Measurements from ENCODE around the gene HSD17B12.

HSD17B12 gene

GRCh38 chr11:43818220-43818619 is 137.7 kb downstream of the HSD17B12 start:
- DNase-seq (ENCODE audit: low spot score), result no peak
- no peak overlapping the region for H3K9ac ChIP-seq (ENCODE audit: low read depth, low read length, poor library complexity)
- H4K8ac ChIP-seq (ENCODE audit: low read depth, low read length), result no peak overlapping the region
- peaks cover 9 to 49% of the 10 kb centered on the region in 2 donors for H3K36me3 ChIP-seq (replicated peaks in 1 of 2; ENCODE audit: control insufficient read depth in 2 of 2, insufficient read depth in 2 of 2, low read length in 2 of 2)
- no peak overlapping the region for H2BK15ac ChIP-seq (ENCODE audit: low read length)
- H3K4ac ChIP-seq (ENCODE audit: low read length), result no peak overlapping the region
- no peak overlapping the region for H2BK5ac ChIP-seq (ENCODE audit: low read length)
- H3K79me1 ChIP-seq (ENCODE audit: low read depth, low read length), result peaks cover 2% of the 10 kb centered on the region
- no peak overlapping the region for H3K23ac ChIP-seq (ENCODE audit: low read depth, low read length, poor library complexity)
- no peak overlapping the region for H3K18ac ChIP-seq (ENCODE audit: low read length)
- H3K14ac ChIP-seq (ENCODE audit: low read length), result no peak overlapping the region
- no peak overlapping the region for H2AFZ ChIP-seq (ENCODE audit: low read length)
- no peak overlapping the region for H2BK120ac ChIP-seq (ENCODE audit: low read depth, low read length)
- no peak overlapping the region for H3K4me3 ChIP-seq (ENCODE audit: low read length in 2 of 2)
- H3K4me2 ChIP-seq (ENCODE audit: insufficient read depth, low read length, poor library complexity, severe bottlenecking), result no peak overlapping the region
- peaks cover 0 to 2% of the 10 kb centered on the region in 2 donors for H3K9me3 ChIP-seq (replicated peaks in 1 of 2; ENCODE audit: control insufficient read depth in 2 of 2, insufficient read depth in 1 of 2, low read depth in 1 of 2, low read length in 2 of 2)
- H2AK5ac ChIP-seq (ENCODE audit: low read depth, low read length), result no peak overlapping the region
- H3K4me1 ChIP-seq (ENCODE audit: control insufficient read depth in 2 of 2, insufficient read depth in 1 of 2, low read depth in 1 of 2, low read length in 2 of 2), result no peaks in the 10 kb centered on the region
- no peaks in the 10 kb centered on the region for H3K27me3 ChIP-seq (ENCODE audit: control insufficient read depth in 3 of 3, insufficient read depth in 3 of 3, low read depth in 1 of 3, low read length in 3 of 3)
- H2BK12ac ChIP-seq (ENCODE audit: low read length), result no peak overlapping the region
- no peak overlapping the region for H3K27ac ChIP-seq (replicated peaks; ENCODE audit: low read length)
- WGBS, 2 donors (ENCODE audit: extremely low coverage in 2 of 2, insufficient read length in 2 of 2, insufficient replicate concordance in 1 of 2), result no CpG with 5 or more reads among the region's 1 CpG
- H4K91ac ChIP-seq (ENCODE audit: low read depth, low read length, poor library complexity), result no peak overlapping the region

GRCh38 chr11:43819926-43820325 is 139.4 kb downstream of the HSD17B12 start:
- Histone ChIP-seq H3K18ac (ENCODE audit: low read length) (no peak overlapping the region), H2AFZ (ENCODE audit: low read length) (no peak overlapping the region), H2BK120ac (ENCODE audit: low read depth, low read length) (no peak overlapping the region), H3K4me1 (ENCODE audit: control insufficient read depth in 2 of 2, insufficient read depth in 1 of 2, low read depth in 1 of 2, low read length in 2 of 2) (no peaks in the 10 kb centered on the region), H3K4me2 (ENCODE audit: insufficient read depth, low read length, poor library complexity, severe bottlenecking) (no peak overlapping the region), H3K4ac (ENCODE audit: low read length) (no peak overlapping the region), H3K36me3 (replicated peaks in 1 of 2; ENCODE audit: control insufficient read depth in 2 of 2, insufficient read depth in 2 of 2, low read length in 2 of 2) (peaks cover 10 to 50% of the 10 kb centered on the region in 2 donors), H3K14ac (ENCODE audit: low read length) (no peak overlapping the region), H4K8ac (ENCODE audit: low read depth, low read length) (no peak overlapping the region), H3K79me1 (ENCODE audit: low read depth, low read length) (peaks cover 2% of the 10 kb centered on the region), H4K91ac (ENCODE audit: low read depth, low read length, poor library complexity) (no peak overlapping the region), H3K27me3 (ENCODE audit: control insufficient read depth in 3 of 3, insufficient read depth in 3 of 3, low read depth in 1 of 3, low read length in 3 of 3) (no peaks in the 10 kb centered on the region), H2BK5ac (ENCODE audit: low read length) (no peak overlapping the region), H3K23ac (ENCODE audit: low read depth, low read length, poor library complexity) (no peak overlapping the region), H2AK5ac (ENCODE audit: low read depth, low read length) (no peak overlapping the region), H2BK15ac (ENCODE audit: low read length) (no peak overlapping the region), H3K4me3 (ENCODE audit: low read length in 2 of 2) (no peak overlapping the region), H2BK12ac (ENCODE audit: low read length) (no peak overlapping the region), H3K9ac (ENCODE audit: low read depth, low read length, poor library complexity) (no peak overlapping the region), H3K9me3 (replicated peaks in 1 of 2; ENCODE audit: control insufficient read depth in 2 of 2, insufficient read depth in 1 of 2, low read depth in 1 of 2, low read length in 2 of 2) (peaks cover 0 to 2% of the 10 kb centered on the region in 2 donors), H3K27ac (replicated peaks; ENCODE audit: low read length) (no peak overlapping the region)
- no peak for DNase-seq (ENCODE audit: low spot score)
- no CpG with 5 or more reads among the region's 2 CpGs for WGBS, 2 donors (ENCODE audit: extremely low coverage in 2 of 2, insufficient read length in 2 of 2, insufficient replicate concordance in 1 of 2)

GRCh38 chr11:43823316-43823715 is 142.8 kb downstream of the HSD17B12 start:
- Histone ChIP-seq H2BK15ac (ENCODE audit: low read length) (no peak overlapping the region), H3K27ac (replicated peaks; ENCODE audit: low read length) (no peak overlapping the region), H3K9ac (ENCODE audit: low read depth, low read length, poor library complexity) (no peak overlapping the region), H2AK5ac (ENCODE audit: low read depth, low read length) (no peak overlapping the region), H3K4ac (ENCODE audit: low read length) (no peak overlapping the region), H3K27me3 (ENCODE audit: control insufficient read depth in 3 of 3, insufficient read depth in 3 of 3, low read depth in 1 of 3, low read length in 3 of 3) (no peaks in the 10 kb centered on the region), H3K4me1 (ENCODE audit: control insufficient read depth in 2 of 2, insufficient read depth in 1 of 2, low read depth in 1 of 2, low read length in 2 of 2) (no peaks in the 10 kb centered on the region), H3K36me3 (replicated peaks in 1 of 2; ENCODE audit: control insufficient read depth in 2 of 2, insufficient read depth in 2 of 2, low read length in 2 of 2) (peaks cover 7 to 26% of the 10 kb centered on the region in 2 donors), H2AFZ (ENCODE audit: low read length) (no peak overlapping the region), H4K8ac (ENCODE audit: low read depth, low read length) (no peak overlapping the region), H3K18ac (ENCODE audit: low read length) (no peak overlapping the region), H2BK5ac (ENCODE audit: low read length) (no peak overlapping the region), H3K79me1 (ENCODE audit: low read depth, low read length) (peaks cover 2% of the 10 kb centered on the region), H3K4me3 (ENCODE audit: low read length in 2 of 2) (no peak overlapping the region), H3K14ac (ENCODE audit: low read length) (no peak overlapping the region), H2BK12ac (ENCODE audit: low read length) (no peak overlapping the region), H3K9me3 (replicated peaks in 1 of 2; ENCODE audit: control insufficient read depth in 2 of 2, insufficient read depth in 1 of 2, low read depth in 1 of 2, low read length in 2 of 2) (peaks cover 0 to 2% of the 10 kb centered on the region in 2 donors), H4K91ac (ENCODE audit: low read depth, low read length, poor library complexity) (no peak overlapping the region), H2BK120ac (ENCODE audit: low read depth, low read length) (no peak overlapping the region), H3K23ac (ENCODE audit: low read depth, low read length, poor library complexity) (no peak overlapping the region), H3K4me2 (ENCODE audit: insufficient read depth, low read length, poor library complexity, severe bottlenecking) (no peak overlapping the region)
- DNase-seq (ENCODE audit: low spot score), result no peak
- no CpG with 5 or more reads among the region's 6 CpGs for WGBS, 2 donors (ENCODE audit: extremely low coverage in 2 of 2, insufficient read length in 2 of 2, insufficient replicate concordance in 1 of 2)

DNA sequence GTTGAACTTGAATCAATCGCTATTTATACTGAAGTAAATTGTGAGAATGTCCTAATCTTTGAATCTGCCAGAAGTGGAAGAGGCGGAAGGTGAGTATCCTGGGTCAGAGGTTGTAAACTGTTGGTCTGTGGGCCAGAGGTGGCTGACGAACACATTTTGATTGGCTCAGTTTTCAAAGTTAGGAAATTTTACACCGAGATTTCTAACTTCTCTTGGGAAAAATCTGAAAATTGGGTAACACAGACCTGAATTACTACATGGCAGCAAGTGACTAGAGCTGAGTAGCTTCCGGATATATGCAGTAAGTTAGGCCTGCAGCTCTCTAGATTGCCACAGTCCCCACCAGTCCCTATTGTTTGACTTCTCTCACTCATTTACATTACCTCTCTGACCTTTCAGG is 143.3 kb downstream of the HSD17B12 start:
- H2BK12ac ChIP-seq (ENCODE audit: low read length), result no peak overlapping the region

More for the DNA sequence above, 143.3 kb downstream of the HSD17B12 start:
- Histone ChIP-seq H3K79me1 (ENCODE audit: low read depth, low read length) (peaks cover 2% of the 10 kb centered on the region), H2AFZ (ENCODE audit: low read length) (no peak overlapping the region), H4K8ac (ENCODE audit: low read depth, low read length) (no peak overlapping the region), H3K9ac (ENCODE audit: low read depth, low read length, poor library complexity) (no peak overlapping the region), H4K91ac (ENCODE audit: low read depth, low read length, poor library complexity) (no peak overlapping the region), H3K4me1 (ENCODE audit: control insufficient read depth in 2 of 2, insufficient read depth in 1 of 2, low read depth in 1 of 2, low read length in 2 of 2) (no peaks in the 10 kb centered on the region), H3K9me3 (replicated peaks in 1 of 2; ENCODE audit: control insufficient read depth in 2 of 2, insufficient read depth in 1 of 2, low read depth in 1 of 2, low read length in 2 of 2) (peaks cover 0 to 2% of the 10 kb centered on the region in 2 donors), H2AK5ac (ENCODE audit: low read depth, low read length) (no peak overlapping the region), H3K27me3 (ENCODE audit: control insufficient read depth in 3 of 3, insufficient read depth in 3 of 3, low read depth in 1 of 3, low read length in 3 of 3) (no peaks in the 10 kb centered on the region), H3K4ac (ENCODE audit: low read length) (no peak overlapping the region), H2BK15ac (ENCODE audit: low read length) (no peak overlapping the region), H3K14ac (ENCODE audit: low read length) (no peak overlapping the region), H3K36me3 (replicated peaks in 1 of 2; ENCODE audit: control insufficient read depth in 2 of 2, insufficient read depth in 2 of 2, low read length in 2 of 2) (peaks cover 7 to 24% of the 10 kb centered on the region in 2 donors), H2BK5ac (ENCODE audit: low read length) (no peak overlapping the region), H3K18ac (ENCODE audit: low read length) (no peak overlapping the region), H2BK120ac (ENCODE audit: low read depth, low read length) (no peak overlapping the region), H3K4me2 (ENCODE audit: insufficient read depth, low read length, poor library complexity, severe bottlenecking) (no peak overlapping the region), H3K4me3 (ENCODE audit: low read length in 2 of 2) (no peak overlapping the region), H3K27ac (replicated peaks; ENCODE audit: low read length) (no peak overlapping the region), H3K23ac (ENCODE audit: low read depth, low read length, poor library complexity) (no peak overlapping the region)
- no peak for DNase-seq (ENCODE audit: low spot score)
- no CpG with 5 or more reads among the region's 5 CpGs for WGBS, 2 donors (ENCODE audit: extremely low coverage in 2 of 2, insufficient read length in 2 of 2, insufficient replicate concordance in 1 of 2)
